Retinal pigment epithelial cell (primary cell): ENCODE data around the gene PAX8.

Experiments
- DNase-seq: peaks from one replicate; pipeline ENCODE4 v3.0.0-alpha.2; 2010; ENCODE audit warnings: low read depth
- H3K4me3 ChIP-seq: 2 replicates; pipeline ENCODE4 v1.5.1; 2011; ENCODE audit warnings: mild to moderate bottlenecking, low read length, control low read depth, moderate library complexity
- CTCF ChIP-seq: conservative IDR thresholded peaks from 2 replicates; pipeline ENCODE4 v1.5.1; 2011; ENCODE audit warnings: low read depth, low read length, control low read depth, inconsistent platforms

Gene PAX8

GRCh38 chr2:113171334-113172075 is 107.2 kb downstream of the PAX8 start:
- no peak for TF ChIP-seq CTCF
- H3K4me3 ChIP-seq: no peak overlapping the region
- DNase-seq: no peak

GRCh38 chr2:113169586-113169985 is 109.1 kb downstream of the PAX8 start:
- DNase-seq: no peak
- H3K4me3 ChIP-seq: no peak overlapping the region
- TF ChIP-seq CTCF: no peak

GRCh38 chr2:113169002-113169530 is 109.7 kb downstream of the PAX8 start:
- DNase-seq: no peak
- TF ChIP-seq CTCF: no peak
- H3K4me3 ChIP-seq: no peak overlapping the region

- no peak for TF ChIP-seq CTCF
- H3K4me3 ChIP-seq: no peak overlapping the region
- DNase-seq: no peak
Measured at GRCh38 chr2:113167962-113168340, 110.8 kb downstream of the PAX8 start.

- DNase-seq: no peak
- no peak for TF ChIP-seq CTCF
- H3K4me3 ChIP-seq: no peak overlapping the region
Measured at GRCh38 chr2:113167115-113167932, 111.4 kb downstream of the PAX8 start.

GRCh38 chr2:113166187-113166645 is 112.5 kb downstream of the PAX8 start:
- no peak for DNase-seq
- no peak overlapping the region for H3K4me3 ChIP-seq
- TF ChIP-seq CTCF: no peak
